ENCODE results near the gene WIZ. TPM values are rescaled to one million over a fixed set of nuclear protein-coding genes. Genes with fewer than 3 reads are reported as not detected.
A peak's percentile ranks its signal among the peaks of the same experiment; 100 is the strongest.

The WIZ gene
- total RNA-seq, 1 donor from 2014 or later: 90.4 TPM

DNA sequence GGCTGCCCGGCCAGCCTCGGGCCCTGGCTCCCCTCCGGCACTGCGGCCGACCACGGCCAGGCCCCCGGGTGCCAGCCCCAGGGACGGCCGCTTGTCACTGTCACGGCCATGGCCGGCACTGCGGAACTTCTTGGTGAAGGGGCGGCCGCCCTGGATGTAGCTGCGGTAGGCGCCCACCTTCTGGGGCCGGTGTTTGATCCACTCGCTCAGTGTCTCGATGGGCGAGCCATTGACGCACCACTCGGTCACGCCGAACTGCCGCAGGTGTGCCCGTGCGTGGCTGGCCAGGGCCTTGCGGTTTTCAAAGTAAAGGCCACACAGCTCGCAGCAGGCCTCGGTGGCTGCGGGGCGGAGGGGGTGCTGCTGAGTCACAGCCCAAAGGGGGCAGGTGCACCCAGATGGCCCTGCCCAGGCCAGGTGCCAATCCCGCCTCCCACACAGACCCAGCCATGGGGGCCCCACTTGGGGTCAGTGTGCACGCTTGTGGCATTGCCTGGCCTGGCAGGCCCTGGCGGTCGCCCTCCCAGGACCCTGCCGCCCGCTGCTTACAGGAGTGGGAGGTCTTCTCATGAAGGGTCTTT is 25.0 kb downstream of the WIZ start:
- Histone ChIP-seq H3K4me3 (no peak overlapping the region), H3K27me3 (no peaks in the 10 kb centered on the region), H3K9me3 (no peaks in the 10 kb centered on the region), H3K36me3 (peaks cover 61 to 69% of the 10 kb centered on the region in 2 donors), H3K27ac (no peak overlapping the region), H3K4me1 (peaks cover 0 to 7% of the 10 kb centered on the region in 2 donors)
- intact Hi-C loops (cut with DNase I): no loop called here
- TF ChIP-seq, protein P1, sequence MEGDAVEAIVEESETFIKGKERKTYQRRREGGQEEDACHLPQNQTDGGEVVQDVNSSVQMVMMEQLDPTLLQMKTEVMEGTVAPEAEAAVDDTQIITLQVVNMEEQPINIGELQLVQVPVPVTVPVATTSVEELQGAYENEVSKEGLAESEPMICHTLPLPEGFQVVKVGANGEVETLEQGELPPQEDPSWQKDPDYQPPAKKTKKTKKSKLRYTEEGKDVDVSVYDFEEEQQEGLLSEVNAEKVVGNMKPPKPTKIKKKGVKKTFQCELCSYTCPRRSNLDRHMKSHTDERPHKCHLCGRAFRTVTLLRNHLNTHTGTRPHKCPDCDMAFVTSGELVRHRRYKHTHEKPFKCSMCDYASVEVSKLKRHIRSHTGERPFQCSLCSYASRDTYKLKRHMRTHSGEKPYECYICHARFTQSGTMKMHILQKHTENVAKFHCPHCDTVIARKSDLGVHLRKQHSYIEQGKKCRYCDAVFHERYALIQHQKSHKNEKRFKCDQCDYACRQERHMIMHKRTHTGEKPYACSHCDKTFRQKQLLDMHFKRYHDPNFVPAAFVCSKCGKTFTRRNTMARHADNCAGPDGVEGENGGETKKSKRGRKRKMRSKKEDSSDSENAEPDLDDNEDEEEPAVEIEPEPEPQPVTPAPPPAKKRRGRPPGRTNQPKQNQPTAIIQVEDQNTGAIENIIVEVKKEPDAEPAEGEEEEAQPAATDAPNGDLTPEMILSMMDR (IDR thresholded peaks at IDR 0.05): no peak
- no peak for DNase-seq (ENCODE audit: low spot score in 2 of 2)

DNA sequence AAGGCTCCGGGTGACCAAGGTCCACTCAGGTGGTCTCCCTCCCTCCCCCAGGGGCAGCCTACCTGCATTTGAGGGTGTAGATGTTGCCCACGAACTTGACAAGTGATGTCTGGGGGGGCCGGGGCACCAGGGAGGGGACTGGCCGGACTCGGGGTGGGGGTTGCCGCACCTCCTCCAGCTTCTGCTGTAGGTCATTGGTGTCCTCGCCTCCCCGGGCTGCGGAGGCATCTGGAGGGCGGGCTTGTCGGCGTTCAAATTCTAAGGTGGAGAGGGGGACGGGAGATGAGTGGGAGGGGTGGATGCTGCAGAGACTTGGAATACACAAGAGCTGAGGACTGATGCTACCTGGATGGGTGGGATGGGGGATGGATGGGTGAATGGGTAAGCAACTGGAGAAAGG is 25.6 kb downstream of the WIZ start:
- H3K4me1 ChIP-seq: peaks cover 0 to 13% of the 10 kb centered on the region in 2 donors
- no peak for DNase-seq (ENCODE audit: low spot score in 2 of 2)
- TF ChIP-seq, protein P1 (IDR thresholded peaks at IDR 0.05): no peak
- H3K27ac ChIP-seq: no peak overlapping the region
- H3K9me3 ChIP-seq: no peaks in the 10 kb centered on the region
- peaks cover 54 to 65% of the 10 kb centered on the region in 2 donors for H3K36me3 ChIP-seq
- H3K27me3 ChIP-seq: no peaks in the 10 kb centered on the region
- intact Hi-C loops (cut with DNase I): no loop called here
- H3K4me3 ChIP-seq: no peak overlapping the region

DNA sequence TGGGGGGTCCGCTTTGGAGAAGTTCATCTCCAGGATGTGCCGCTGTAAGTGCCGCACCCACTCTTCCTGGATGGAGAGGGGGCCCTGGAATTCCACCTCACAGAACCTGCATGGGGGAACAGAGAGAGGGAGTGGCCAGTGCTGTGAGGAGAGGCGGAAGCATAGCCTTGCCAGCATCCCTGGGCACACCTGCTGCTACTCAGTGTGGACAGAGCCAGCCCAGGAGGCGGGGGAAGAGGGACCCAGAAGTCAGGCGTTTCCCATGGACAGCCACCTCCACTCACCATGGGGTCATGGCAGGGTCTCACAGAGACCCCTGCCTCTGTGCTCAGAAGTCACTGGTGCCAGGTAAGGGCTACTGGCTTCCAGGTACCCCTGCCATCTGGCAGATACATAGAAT is 26.6 kb downstream of the WIZ start:
- no peak for DNase-seq (ENCODE audit: low spot score in 2 of 2)
- Histone ChIP-seq H3K36me3 (peaks cover 54 to 57% of the 10 kb centered on the region in 2 donors), H3K4me1 (peaks cover 0 to 13% of the 10 kb centered on the region in 2 donors), H3K9me3 (no peaks in the 10 kb centered on the region), H3K27me3 (no peaks in the 10 kb centered on the region), H3K4me3 (no peak overlapping the region), H3K27ac (no peak overlapping the region)
- intact Hi-C loops (cut with DNase I): no loop called here
- TF ChIP-seq, protein P1 (IDR thresholded peaks at IDR 0.05): no peak

DNA sequence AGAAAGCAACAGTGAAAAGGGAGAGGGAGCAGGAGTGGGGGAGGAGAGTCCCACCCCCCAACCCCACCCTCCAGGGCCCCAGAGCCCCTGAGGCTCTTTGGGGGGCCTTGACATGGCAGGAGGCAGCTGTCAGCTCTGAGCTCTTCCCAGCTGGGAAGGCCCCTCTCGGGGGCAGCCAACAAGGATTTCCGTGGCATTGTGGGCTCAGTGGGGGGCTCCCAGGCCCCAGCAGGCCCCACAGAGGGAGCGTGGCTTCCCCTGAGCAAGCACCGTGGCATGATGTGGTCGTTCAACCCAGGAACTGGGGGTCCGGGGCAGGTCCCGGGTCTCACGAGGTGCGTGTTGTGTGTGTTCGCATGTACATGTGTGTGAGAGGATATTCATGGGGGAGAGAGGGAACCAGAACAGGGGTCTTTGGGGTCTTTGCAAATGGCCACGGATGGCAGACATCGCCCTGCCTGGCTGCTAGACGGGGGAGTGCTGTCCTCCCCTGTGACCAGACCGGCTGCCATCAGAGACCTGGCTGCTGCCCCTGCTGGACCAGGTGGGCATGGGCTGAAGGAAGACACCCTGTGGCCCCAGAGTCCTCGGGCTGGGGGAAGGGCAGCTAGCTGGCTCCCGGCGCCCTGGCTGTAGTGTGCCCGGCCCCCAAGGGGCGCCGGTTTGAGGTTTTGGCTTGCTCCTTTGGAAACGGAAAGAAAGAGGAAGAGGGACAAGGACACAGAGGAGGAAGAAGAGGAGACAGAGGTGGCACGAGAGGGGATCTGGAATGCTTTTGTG is 27.3 kb downstream of the WIZ start:
- Histone ChIP-seq H3K4me1 (peaks cover 0 to 14% of the 10 kb centered on the region in 2 donors), H3K36me3 (peaks cover 50% of the 10 kb centered on the region in 2 donors), H3K27ac (peak overlapping the region; percentile 64 to 73), H3K9me3 (no peaks in the 10 kb centered on the region), H3K4me3 (no peak overlapping the region), H3K27me3 (no peaks in the 10 kb centered on the region)
- TF ChIP-seq, protein P1 (IDR thresholded peaks at IDR 0.05): no peak
- intact Hi-C loops (cut with DNase I): no loop called here
- no peak for DNase-seq (ENCODE audit: low spot score in 2 of 2)

DNA sequence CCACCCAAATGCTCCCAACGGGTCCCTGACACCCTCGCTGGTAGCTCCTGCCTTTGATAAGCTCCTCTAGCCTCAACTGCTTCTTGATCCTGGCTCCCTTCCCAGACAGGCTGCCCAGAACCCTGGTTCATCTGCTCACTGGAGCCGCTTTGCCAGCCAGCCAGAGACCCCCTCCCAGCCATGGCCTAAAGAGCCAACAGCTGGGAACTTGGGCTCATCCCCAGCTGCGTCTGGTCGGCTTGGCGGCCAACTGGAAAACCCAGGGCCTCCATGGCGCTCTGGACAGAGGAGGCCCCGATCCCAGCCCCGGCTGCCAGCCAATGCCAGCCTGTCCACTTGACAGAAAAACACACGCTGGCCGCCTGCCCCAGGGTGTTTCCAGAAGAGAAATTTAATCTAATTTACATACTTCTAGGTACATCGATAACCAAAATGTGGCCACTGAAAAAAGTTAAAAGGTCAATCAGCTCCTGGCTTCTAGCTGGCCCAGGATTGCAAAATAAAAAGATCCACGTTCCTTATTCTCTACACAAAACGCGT is 28.0 kb downstream of the WIZ start:
- Histone ChIP-seq H3K27ac (peak overlapping the region; percentile 64 to 73), H3K27me3 (no peaks in the 10 kb centered on the region), H3K4me3 (no peak overlapping the region), H3K36me3 (peaks cover 43 to 44% of the 10 kb centered on the region in 2 donors), H3K9me3 (no peaks in the 10 kb centered on the region), H3K4me1 (peaks cover 5 to 21% of the 10 kb centered on the region in 2 donors)
- DNase-seq (ENCODE audit: low spot score in 2 of 2): no peak
- intact Hi-C loops (cut with DNase I): no loop called here
- TF ChIP-seq, protein P1 (IDR thresholded peaks at IDR 0.05): no peak
